Measurements from ENCODE around the gene APBB2.
"Not testable (repeated sequence)": the region's sequence is repeated elsewhere in the genome, so short reads cannot be mapped to it uniquely, and the experiment has no call there.

DNA sequence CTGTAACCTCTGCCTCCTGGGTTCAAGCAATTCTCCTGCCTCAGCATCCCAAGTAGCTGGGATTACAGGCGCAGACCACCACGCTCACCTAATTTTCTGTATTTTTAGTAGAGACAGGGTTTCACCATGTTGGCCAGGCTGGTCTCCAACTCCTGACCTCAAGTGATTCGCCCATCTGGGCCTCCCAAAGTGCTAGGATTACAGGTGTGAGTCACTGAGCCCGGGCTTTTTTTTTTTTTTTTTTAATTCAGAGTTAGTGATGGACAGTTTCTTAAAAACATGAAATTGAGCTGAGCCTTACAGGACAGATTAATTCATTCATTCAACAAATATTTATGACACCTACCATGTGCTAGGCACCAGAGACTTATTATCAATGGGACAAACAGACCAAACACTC, 313.8 kb downstream of the APBB2 start:
- TF ChIP-seq, protein P1, sequence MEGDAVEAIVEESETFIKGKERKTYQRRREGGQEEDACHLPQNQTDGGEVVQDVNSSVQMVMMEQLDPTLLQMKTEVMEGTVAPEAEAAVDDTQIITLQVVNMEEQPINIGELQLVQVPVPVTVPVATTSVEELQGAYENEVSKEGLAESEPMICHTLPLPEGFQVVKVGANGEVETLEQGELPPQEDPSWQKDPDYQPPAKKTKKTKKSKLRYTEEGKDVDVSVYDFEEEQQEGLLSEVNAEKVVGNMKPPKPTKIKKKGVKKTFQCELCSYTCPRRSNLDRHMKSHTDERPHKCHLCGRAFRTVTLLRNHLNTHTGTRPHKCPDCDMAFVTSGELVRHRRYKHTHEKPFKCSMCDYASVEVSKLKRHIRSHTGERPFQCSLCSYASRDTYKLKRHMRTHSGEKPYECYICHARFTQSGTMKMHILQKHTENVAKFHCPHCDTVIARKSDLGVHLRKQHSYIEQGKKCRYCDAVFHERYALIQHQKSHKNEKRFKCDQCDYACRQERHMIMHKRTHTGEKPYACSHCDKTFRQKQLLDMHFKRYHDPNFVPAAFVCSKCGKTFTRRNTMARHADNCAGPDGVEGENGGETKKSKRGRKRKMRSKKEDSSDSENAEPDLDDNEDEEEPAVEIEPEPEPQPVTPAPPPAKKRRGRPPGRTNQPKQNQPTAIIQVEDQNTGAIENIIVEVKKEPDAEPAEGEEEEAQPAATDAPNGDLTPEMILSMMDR (IDR thresholded peaks at IDR 0.05) = not testable (repeated sequence)
- not testable (repeated sequence) for TF ChIP-seq POLR2A (IDR thresholded peaks at IDR 0.05)
